ENCODE measurements around the gene WWOX. TPM values are rescaled to one million over a fixed set of nuclear protein-coding genes. Genes with fewer than 3 reads are reported as not detected.

Gene WWOX
- polyA plus RNA-seq, 3 donors = 36.4 to 36.6 (median 36.5) TPM

DNA sequence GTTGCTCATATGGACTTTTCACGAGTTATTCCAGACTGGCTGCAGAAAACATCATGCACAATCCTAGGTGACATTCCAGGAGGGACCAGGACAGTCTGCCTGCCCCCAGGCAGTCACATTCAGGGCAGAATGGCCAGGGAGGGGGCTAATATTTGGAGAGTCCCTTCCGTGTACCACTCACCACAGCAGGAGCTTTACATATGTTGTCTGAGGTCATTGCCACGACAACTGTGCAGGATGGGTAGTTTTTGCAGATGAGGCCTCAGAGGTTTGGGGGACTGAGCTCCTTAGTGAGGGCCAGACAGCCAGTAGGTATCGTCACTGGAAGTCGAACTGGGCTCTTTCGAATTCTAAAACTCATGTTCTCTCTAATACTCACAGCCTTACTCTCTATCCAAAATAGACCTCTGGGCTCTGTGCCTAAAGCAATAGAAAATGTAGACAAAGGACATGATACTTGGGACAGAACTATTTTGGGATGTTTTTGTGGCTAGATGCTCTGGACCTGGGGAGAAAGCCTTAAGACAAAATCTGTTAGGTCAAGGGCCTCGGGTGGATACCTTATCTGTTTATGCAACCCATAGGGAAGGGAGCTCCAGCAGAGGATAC, 1162.6 kb downstream of the WWOX start:
- DNase-seq = no peak

Other genes starting within 250 kb of the WWOX start
- under 1 TPM in 2 of 3 donors, not detected in 1; 0.13 to 0.56 TPM for gene CLEC3A, start 77.1 kb upstream of the WWOX start, polyA plus RNA-seq (ENCODE audit: insufficient read length in 3 of 3)

Data from renal pelvis (tissue), 4 donors.